WTC11 (cell line): ENCODE results near the gene PLEKHA6. TPM values are rescaled to one million over a fixed set of nuclear protein-coding genes. Genes with fewer than 3 reads are reported as not detected.

Source experiments
- ATAC-seq: fragments of 200-7000 bp; cut with Tn5 transposase; 2 replicates; pipeline ENCODE4 v1.10.0; 2021; ENCODE audit warnings: mild to moderate bottlenecking, moderate library complexity
- CTCF ChIA-PET: fragments of 300-600 bp; sonication (Branson Sonifier 250); formaldehyde crosslinking; loops from one replicate; lab custom pipeline; 2021; ENCODE audit warnings: antibody characterized with exemption; lab: Charles Lee
- POLR2A ChIA-PET: fragments of 350-600 bp; sonication (Branson Sonifier 250); formaldehyde crosslinking; loops from one replicate; lab custom pipeline; 2021; ENCODE audit warnings: antibody characterized with exemption; lab: Charles Lee
- DNase-seq: peaks from one replicate; pipeline ENCODE4 v3.0.0; 2021; ENCODE audit warnings: low spot score
- H3K27ac Mint-ChIP-seq: 2 replicates; pipeline ENCODE4 v1.8.0; 2021; ENCODE audit warnings: mixed read lengths
- H3K27me3 Mint-ChIP-seq: 2 replicates; pipeline ENCODE4 v1.8.0; 2021; ENCODE audit warnings: low read depth, mild to moderate bottlenecking, moderate library complexity, mixed read lengths
- H3K36me3 Mint-ChIP-seq: 2 replicates; pipeline ENCODE4 v1.8.0; 2021; ENCODE audit warnings: mixed read lengths
- H3K4me1 Mint-ChIP-seq: 2 replicates; pipeline ENCODE4 v1.8.0; 2022; ENCODE audit warnings: mixed read lengths
- H3K4me3 Mint-ChIP-seq: 2 replicates; pipeline ENCODE4 v1.8.0; 2021; ENCODE audit warnings: mild to moderate bottlenecking, moderate library complexity, mixed read lengths
- H3K9me3 Mint-ChIP-seq: 2 replicates; pipeline ENCODE4 v1.8.0; 2021; ENCODE audit warnings: mixed read lengths
- EMX1 ChIP-seq: fragments of 250-450 bp; sonication (Bioruptor Pico); IDR thresholded peaks from 2 replicates; pipeline ENCODE4 v1.8.0; 2021; ENCODE audit warnings: mild to moderate bottlenecking
- FOXP1 ChIP-seq: sonication (generic); formaldehyde crosslinking; IDR thresholded peaks from 2 replicates; pipeline ENCODE4 v1.8.0; 2022; ENCODE audit warnings: missing genetic modification reagents, mild to moderate bottlenecking, moderate library complexity, borderline replicate concordance
- GABPB1 ChIP-seq: sonication (generic); formaldehyde crosslinking; IDR thresholded peaks from 2 replicates; pipeline ENCODE4 v1.8.1; 2023; ENCODE audit warnings: mild to moderate bottlenecking, missing genetic modification reagents
- GRHL2 ChIP-seq: fragments of 250-450 bp; sonication (Bioruptor Pico); IDR thresholded peaks from 2 replicates; pipeline ENCODE4 v1.8.0; 2022; ENCODE audit warnings: mild to moderate bottlenecking, moderate library complexity; ENCODE audit not compliant: insufficient replicate concordance, severe bottlenecking
- JAZF1 ChIP-seq: fragments of 250-450 bp; sonication (Bioruptor Pico); IDR thresholded peaks from 2 replicates; pipeline ENCODE4 v1.9.0; 2021; ENCODE audit warnings: moderate library complexity, mild to moderate bottlenecking, inconsistent platforms
- KAT7 ChIP-seq: sonication (generic); formaldehyde crosslinking; IDR thresholded peaks from 2 replicates; pipeline ENCODE4 v1.8.1; 2023; ENCODE audit warnings: missing genetic modification reagents, mild to moderate bottlenecking, borderline replicate concordance
- NFATC4 ChIP-seq: fragments of 250-450 bp; sonication (Bioruptor Pico); IDR thresholded peaks from 2 replicates; pipeline ENCODE4 v1.9.0; 2021; ENCODE audit warnings: mild to moderate bottlenecking
- TEAD4 ChIP-seq: sonication (generic); formaldehyde crosslinking; IDR thresholded peaks from 2 replicates; pipeline ENCODE4 v1.8.0; 2022; ENCODE audit warnings: mild to moderate bottlenecking, missing genetic modification reagents
- TP53 ChIP-seq: sonication (generic); formaldehyde crosslinking; IDR thresholded peaks from 2 replicates; pipeline ENCODE4 v1.8.1; 2023; ENCODE audit warnings: mild to moderate bottlenecking, missing genetic modification reagents
- ZNF138 ChIP-seq: sonication (generic); formaldehyde crosslinking; conservative IDR thresholded peaks from 2 replicates; pipeline ENCODE4 v1.8.1; 2022; ENCODE audit warnings: mild to moderate bottlenecking, moderate library complexity, missing genetic modification reagents
- ZNF263 ChIP-seq: sonication (generic); formaldehyde crosslinking; IDR thresholded peaks from 2 replicates; pipeline ENCODE4 v1.8.1; 2022; ENCODE audit warnings: low read depth, mild to moderate bottlenecking, moderate library complexity, missing genetic modification reagents
- ZNF671 ChIP-seq: fragments of 250-450 bp; sonication (Bioruptor Pico); IDR thresholded peaks from 2 replicates; pipeline ENCODE4 v1.8.0; 2021; ENCODE audit warnings: mild to moderate bottlenecking
- total RNA-seq: library from RNA; stranded (reverse); gene quantifications from 3 replicates; pipeline ENCODE4 v1.2.3, GENCODE V29; 2021
- TF ChIP-seq, protein P1 (sequence below): sonication (generic); formaldehyde crosslinking; IDR thresholded peaks from 2 replicates; pipeline ENCODE4 v1.8.0; 2022; ENCODE audit warnings: mild to moderate bottlenecking, missing genetic modification reagents
- TF ChIP-seq, protein P2 (sequence below): sonication (generic); formaldehyde crosslinking; IDR thresholded peaks from 2 replicates; pipeline ENCODE4 v1.8.0; 2022; ENCODE audit warnings: mild to moderate bottlenecking, missing genetic modification reagents
- TF ChIP-seq, protein P3 (sequence below): sonication (generic); formaldehyde crosslinking; IDR thresholded peaks from 2 replicates; pipeline ENCODE4 v1.8.1; 2022; ENCODE audit warnings: missing genetic modification reagents, borderline replicate concordance
- TF ChIP-seq, protein P4 (sequence below): sonication (generic); formaldehyde crosslinking; IDR thresholded peaks from 2 replicates; pipeline ENCODE4 v1.8.0; 2023; ENCODE audit warnings: missing genetic modification reagents, mild to moderate bottlenecking, borderline replicate concordance
- TF ChIP-seq, protein P5 (sequence below): sonication (generic); formaldehyde crosslinking; IDR thresholded peaks from 2 replicates; pipeline ENCODE4 v1.8.0; 2022; ENCODE audit warnings: missing genetic modification reagents
- TF ChIP-seq, protein P6 (sequence below): fragments of 250-450 bp; sonication (Bioruptor Pico); IDR thresholded peaks from 2 replicates; pipeline ENCODE4 v1.9.0; 2021; ENCODE audit warnings: mild to moderate bottlenecking

Gene PLEKHA6
- total RNA-seq, 1 experiment from 2014 or later, result 11.6 TPM

DNA sequence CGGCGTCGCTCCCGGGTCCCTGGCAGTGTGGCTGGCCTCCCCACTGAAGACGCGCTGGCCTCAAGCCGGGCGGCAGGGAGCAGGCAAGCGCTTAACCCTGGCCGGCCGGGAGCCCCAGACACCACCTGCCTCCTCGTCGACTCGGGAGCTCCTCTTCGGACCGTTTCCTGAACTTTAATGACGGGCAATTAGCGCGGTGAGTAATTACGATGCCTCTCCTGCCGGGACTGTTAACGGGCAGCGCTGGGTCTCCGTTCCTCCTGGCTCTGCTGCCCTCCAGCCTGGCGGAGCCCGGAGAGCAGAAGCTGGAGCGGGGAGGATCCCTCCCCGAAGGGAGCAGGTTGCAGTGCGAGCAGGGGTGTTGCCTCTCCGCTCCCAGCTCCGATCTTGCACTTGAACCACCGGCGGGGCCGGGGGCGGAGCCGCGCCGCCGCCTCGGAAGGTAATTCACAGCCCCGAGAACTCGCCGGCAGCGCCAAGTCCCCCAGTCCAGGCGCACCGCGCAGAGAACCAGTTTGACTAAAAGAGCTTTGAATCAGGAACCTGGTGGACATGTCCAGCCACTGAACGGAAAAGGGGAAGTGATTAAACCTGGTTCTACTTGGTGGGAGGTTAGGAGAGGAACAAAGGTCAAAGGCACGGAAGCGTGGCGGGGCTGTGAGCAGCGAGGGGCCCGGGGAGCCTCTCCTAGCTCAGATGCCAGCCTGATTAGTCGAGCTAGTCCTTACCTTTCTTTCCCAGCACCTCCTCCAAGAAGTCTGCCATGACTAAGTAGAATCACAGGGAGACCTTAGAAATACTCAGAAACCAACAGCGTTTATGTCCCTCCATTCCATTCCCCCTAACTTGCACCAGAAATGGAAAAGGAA is 18.3 kb upstream of the PLEKHA6 start (continued):
- TF ChIP-seq GRHL2 (no peak), TEAD4 (no peak), JAZF1 (CRISPR knock-in tag) (no peak), EMX1 (CRISPR knock-in tag) (no peak), FOXP1 (CRISPR knock-in tag) (no peak), ZNF671 (no peak)
- TF ChIP-seq, protein P1, sequence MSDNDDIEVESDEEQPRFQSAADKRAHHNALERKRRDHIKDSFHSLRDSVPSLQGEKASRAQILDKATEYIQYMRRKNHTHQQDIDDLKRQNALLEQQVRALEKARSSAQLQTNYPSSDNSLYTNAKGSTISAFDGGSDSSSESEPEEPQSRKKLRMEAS (CRISPR knock-in tag), result peak; percentile 54

DNA sequence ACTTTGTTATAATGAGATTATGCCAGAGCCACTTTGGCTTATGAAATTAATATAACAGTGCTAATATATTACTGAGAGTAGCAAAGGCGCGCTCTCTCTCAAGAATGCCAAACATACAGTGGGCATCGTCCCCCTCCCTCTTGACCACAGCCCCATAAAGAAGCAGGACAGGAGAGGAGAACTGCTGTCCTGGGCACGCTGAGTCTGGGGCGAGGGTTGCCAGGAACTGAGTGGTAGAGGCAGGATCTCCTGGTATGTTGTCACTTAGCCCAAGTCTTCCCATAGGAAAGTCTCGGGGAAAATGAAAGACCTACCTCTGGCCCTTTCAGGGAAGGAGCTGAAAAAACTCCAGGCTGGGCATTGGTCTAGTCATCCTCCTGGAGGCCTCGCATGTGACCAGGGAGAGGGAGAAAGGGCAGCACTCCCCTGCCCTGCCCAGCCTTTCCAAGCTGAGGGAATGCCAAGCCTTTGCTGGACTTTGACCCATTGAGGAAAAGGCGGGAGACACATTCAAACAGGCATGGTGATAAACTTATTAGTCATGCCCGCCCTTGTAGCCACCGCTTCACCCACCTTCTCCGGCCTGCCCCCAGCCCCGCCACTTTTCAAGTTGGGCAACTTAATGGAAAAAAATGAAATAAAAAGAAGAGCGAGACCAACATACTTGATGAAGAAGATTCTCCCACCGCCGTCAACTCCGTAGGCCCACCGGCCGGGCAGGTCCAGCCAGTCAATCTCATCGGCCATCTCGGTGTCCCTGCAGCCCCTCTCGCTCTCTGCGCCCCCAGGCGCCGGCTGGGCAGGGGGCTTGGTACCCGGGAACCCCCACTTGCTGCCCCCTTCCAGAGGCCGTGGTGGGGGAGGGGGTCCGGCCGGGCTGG is 17.4 kb upstream of the PLEKHA6 start:
- H3K36me3 Mint-ChIP-seq, result no peaks in the 10 kb centered on the region
- peaks cover 36% of the 10 kb centered on the region for H3K27me3 Mint-ChIP-seq
- TF ChIP-seq GABPB1 (CRISPR knock-in tag) (0 out of 2 replicates have a peak, but pooled peaks have one; percentile 21), JAZF1 (CRISPR knock-in tag) (no peak)
- ChIA-PET CTCF (interaction anchor here (0.7 to 7.3 kb wide), 24 partner anchors 8 to 430 kb away, joined by 3 to 105 read pairs (median 6); partner anchors contain the start of genes GOLT1A, PIK3C2B and PLEKHA6), POLR2A (interaction anchor here (0.9 to 1.9 kb wide), 2 partner anchors 21 to 139 kb away, joined by 3 to 8 read pairs; partner anchors contain the start of gene MDM4)
- no peak for DNase-seq
- H3K4me3 Mint-ChIP-seq, result peak overlapping the region; percentile 85
- H3K9me3 Mint-ChIP-seq, result no peaks in the 10 kb centered on the region
- no peak overlapping the region for H3K27ac Mint-ChIP-seq
- ATAC-seq, result no peak
- peaks cover 9% of the 10 kb centered on the region for H3K4me1 Mint-ChIP-seq

DNA sequence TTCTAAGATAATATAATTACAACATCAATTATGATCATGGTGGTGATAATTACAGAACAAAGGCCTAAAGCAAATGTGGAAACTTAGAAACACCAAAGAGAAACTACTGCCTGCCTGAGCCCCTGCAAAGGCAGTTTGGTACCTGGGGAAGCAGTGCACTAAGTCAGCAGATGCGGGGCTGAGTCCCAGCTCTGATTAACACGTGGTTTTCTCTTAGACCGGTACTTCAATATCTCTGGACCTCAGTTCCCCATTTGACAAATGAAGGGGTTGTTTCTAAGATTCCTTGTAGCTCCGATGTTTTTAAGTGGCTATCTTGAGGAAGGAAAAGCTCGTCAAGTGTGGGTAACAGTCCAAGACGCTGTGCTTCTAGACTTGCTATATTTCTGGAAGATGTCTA is 16.7 kb upstream of the PLEKHA6 start:
- CTCF ChIA-PET, result interaction anchor here (1.7 to 7.3 kb wide), 5 partner anchors 22 to 214 kb away, joined by 5 to 105 read pairs (median 10); partner anchors contain the start of gene GOLT1A
- no peak overlapping the region for H3K4me3 Mint-ChIP-seq

More for the DNA sequence above, 16.7 kb upstream of the PLEKHA6 start:
- peaks cover 32% of the 10 kb centered on the region for H3K27me3 Mint-ChIP-seq
- POLR2A ChIA-PET, result no interaction called here
- no peak for TF ChIP-seq ZNF263
- TF ChIP-seq, protein P2, sequence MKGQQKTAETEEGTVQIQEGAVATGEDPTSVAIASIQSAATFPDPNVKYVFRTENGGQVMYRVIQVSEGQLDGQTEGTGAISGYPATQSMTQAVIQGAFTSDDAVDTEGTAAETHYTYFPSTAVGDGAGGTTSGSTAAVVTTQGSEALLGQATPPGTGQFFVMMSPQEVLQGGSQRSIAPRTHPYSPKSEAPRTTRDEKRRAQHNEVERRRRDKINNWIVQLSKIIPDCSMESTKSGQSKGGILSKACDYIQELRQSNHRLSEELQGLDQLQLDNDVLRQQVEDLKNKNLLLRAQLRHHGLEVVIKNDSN (CRISPR knock-in tag), result no peak
- no peak for TF ChIP-seq GABPB1 (CRISPR knock-in tag)
- no peak for TF ChIP-seq TP53 (CRISPR knock-in tag)
- no peak for TF ChIP-seq NFATC4 (CRISPR knock-in tag)
- TF ChIP-seq KAT7 (CRISPR knock-in tag), result no peak
- TF ChIP-seq TEAD4, result no peak
- TF ChIP-seq ZNF138 (CRISPR knock-in tag), result no peak
- TF ChIP-seq, protein P3, sequence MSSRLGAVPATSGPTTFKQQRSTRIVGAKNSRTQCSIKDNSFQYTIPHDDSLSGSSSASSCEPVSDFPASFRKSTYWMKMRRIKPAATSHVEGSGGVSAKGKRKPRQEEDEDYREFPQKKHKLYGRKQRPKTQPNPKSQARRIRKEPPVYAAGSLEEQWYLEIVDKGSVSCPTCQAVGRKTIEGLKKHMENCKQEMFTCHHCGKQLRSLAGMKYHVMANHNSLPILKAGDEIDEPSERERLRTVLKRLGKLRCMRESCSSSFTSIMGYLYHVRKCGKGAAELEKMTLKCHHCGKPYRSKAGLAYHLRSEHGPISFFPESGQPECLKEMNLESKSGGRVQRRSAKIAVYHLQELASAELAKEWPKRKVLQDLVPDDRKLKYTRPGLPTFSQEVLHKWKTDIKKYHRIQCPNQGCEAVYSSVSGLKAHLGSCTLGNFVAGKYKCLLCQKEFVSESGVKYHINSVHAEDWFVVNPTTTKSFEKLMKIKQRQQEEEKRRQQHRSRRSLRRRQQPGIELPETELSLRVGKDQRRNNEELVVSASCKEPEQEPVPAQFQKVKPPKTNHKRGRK (CRISPR knock-in tag), result no peak
- TF ChIP-seq, protein P4, sequence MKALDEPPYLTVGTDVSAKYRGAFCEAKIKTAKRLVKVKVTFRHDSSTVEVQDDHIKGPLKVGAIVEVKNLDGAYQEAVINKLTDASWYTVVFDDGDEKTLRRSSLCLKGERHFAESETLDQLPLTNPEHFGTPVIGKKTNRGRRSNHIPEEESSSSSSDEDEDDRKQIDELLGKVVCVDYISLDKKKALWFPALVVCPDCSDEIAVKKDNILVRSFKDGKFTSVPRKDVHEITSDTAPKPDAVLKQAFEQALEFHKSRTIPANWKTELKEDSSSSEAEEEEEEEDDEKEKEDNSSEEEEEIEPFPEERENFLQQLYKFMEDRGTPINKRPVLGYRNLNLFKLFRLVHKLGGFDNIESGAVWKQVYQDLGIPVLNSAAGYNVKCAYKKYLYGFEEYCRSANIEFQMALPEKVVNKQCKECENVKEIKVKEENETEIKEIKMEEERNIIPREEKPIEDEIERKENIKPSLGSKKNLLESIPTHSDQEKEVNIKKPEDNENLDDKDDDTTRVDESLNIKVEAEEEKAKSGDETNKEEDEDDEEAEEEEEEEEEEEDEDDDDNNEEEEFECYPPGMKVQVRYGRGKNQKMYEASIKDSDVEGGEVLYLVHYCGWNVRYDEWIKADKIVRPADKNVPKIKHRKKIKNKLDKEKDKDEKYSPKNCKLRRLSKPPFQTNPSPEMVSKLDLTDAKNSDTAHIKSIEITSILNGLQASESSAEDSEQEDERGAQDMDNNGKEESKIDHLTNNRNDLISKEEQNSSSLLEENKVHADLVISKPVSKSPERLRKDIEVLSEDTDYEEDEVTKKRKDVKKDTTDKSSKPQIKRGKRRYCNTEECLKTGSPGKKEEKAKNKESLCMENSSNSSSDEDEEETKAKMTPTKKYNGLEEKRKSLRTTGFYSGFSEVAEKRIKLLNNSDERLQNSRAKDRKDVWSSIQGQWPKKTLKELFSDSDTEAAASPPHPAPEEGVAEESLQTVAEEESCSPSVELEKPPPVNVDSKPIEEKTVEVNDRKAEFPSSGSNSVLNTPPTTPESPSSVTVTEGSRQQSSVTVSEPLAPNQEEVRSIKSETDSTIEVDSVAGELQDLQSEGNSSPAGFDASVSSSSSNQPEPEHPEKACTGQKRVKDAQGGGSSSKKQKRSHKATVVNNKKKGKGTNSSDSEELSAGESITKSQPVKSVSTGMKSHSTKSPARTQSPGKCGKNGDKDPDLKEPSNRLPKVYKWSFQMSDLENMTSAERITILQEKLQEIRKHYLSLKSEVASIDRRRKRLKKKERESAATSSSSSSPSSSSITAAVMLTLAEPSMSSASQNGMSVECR (CRISPR knock-in tag), result no peak
- TF ChIP-seq, protein P5, sequence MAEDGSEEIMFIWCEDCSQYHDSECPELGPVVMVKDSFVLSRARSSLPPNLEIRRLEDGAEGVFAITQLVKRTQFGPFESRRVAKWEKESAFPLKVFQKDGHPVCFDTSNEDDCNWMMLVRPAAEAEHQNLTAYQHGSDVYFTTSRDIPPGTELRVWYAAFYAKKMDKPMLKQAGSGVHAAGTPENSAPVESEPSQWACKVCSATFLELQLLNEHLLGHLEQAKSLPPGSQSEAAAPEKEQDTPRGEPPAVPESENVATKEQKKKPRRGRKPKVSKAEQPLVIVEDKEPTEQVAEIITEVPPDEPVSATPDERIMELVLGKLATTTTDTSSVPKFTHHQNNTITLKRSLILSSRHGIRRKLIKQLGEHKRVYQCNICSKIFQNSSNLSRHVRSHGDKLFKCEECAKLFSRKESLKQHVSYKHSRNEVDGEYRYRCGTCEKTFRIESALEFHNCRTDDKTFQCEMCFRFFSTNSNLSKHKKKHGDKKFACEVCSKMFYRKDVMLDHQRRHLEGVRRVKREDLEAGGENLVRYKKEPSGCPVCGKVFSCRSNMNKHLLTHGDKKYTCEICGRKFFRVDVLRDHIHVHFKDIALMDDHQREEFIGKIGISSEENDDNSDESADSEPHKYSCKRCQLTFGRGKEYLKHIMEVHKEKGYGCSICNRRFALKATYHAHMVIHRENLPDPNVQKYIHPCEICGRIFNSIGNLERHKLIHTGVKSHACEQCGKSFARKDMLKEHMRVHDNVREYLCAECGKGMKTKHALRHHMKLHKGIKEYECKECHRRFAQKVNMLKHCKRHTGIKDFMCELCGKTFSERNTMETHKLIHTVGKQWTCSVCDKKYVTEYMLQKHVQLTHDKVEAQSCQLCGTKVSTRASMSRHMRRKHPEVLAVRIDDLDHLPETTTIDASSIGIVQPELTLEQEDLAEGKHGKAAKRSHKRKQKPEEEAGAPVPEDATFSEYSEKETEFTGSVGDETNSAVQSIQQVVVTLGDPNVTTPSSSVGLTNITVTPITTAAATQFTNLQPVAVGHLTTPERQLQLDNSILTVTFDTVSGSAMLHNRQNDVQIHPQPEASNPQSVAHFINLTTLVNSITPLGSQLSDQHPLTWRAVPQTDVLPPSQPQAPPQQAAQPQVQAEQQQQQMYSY (CRISPR knock-in tag), result no peak
- TF ChIP-seq, protein P6, sequence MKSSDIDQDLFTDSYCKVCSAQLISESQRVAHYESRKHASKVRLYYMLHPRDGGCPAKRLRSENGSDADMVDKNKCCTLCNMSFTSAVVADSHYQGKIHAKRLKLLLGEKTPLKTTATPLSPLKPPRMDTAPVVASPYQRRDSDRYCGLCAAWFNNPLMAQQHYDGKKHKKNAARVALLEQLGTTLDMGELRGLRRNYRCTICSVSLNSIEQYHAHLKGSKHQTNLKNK, result no peak
- TF ChIP-seq, all 79 proteins: peak for 0
- DNase-seq (no peak), ATAC-seq (no peak)
- Mint-ChIP-seq H3K27ac (no peak overlapping the region), H3K9me3 (no peaks in the 10 kb centered on the region), H3K4me1 (peaks cover 9% of the 10 kb centered on the region), H3K36me3 (no peaks in the 10 kb centered on the region)
